Measurements from ENCODE around the gene ARL15. TPM values are rescaled to one million over a fixed set of nuclear protein-coding genes. Genes with fewer than 3 reads are reported as not detected.
"Not testable (repeated sequence)": the region's sequence is repeated elsewhere in the genome, so short reads cannot be mapped to it uniquely, and the experiment has no call there.

The ARL15 gene
- total RNA-seq, 4 donors from 2014 or later, result 16.6 to 48.8 (median 32.3) TPM

GRCh38 chr5:54049963-54050362, 260.4 kb downstream of the ARL15 start:
- TF ChIP-seq POLR2A (IDR thresholded peaks at IDR 0.05) (no peak), CTCF (IDR thresholded peaks at IDR 0.05) (no peak)
- intact Hi-C loops (cut with DNase I; ENCODE audit: low total_unique reads), result no loop called here
- no peak overlapping the region for H3K4me3 ChIP-seq (ENCODE audit: low read depth, poor library complexity, severe bottlenecking)
- 23 to 29% methylated on average over 2 of the region's 2 CpGs for WGBS, 2 donors
- no peak for DNase-seq (ENCODE audit: low spot score in 2 of 2)

- TF ChIP-seq POLR2A (IDR thresholded peaks at IDR 0.05) (no peak), CTCF (IDR thresholded peaks at IDR 0.05) (no peak)
- H3K4me3 ChIP-seq (ENCODE audit: low read depth, poor library complexity, severe bottlenecking), result no peak overlapping the region
- intact Hi-C loops (cut with DNase I; ENCODE audit: low total_unique reads), result no loop called here
- DNase-seq (ENCODE audit: low spot score in 2 of 2), result no peak
- 92 to 97% methylated on average over 1 of the region's 1 CpG for WGBS, 2 donors
Measured at GRCh38 chr5:54049144-54049543, 261.2 kb downstream of the ARL15 start.

GRCh38 chr5:54045077-54045792, 265.1 kb downstream of the ARL15 start:
- TF ChIP-seq CTCF (IDR thresholded peaks at IDR 0.05), result no peak
- TF ChIP-seq POLR2A (IDR thresholded peaks at IDR 0.05), result no peak
- 71 to 78% methylated on average over 4 of the region's 4 CpGs for WGBS, 2 donors
- DNase-seq (ENCODE audit: low spot score in 2 of 2), result no peak
- H3K4me3 ChIP-seq (ENCODE audit: low read depth, poor library complexity, severe bottlenecking), result no peak overlapping the region
- intact Hi-C loops (cut with DNase I; ENCODE audit: low total_unique reads), result no loop called here

GRCh38 chr5:54044276-54044675, 266.1 kb downstream of the ARL15 start:
- WGBS, 2 donors, result 95 to 98% methylated on average over 10 of the region's 10 CpGs
- intact Hi-C loops (cut with DNase I; ENCODE audit: low total_unique reads); DNase-seq (ENCODE audit: low spot score in 2 of 2): not testable (repeated sequence)

GRCh38 chr5:54040804-54041203, 269.6 kb downstream of the ARL15 start:
- no peak for DNase-seq (ENCODE audit: low spot score in 2 of 2)
- 41 to 52% methylated on average over 1 of the region's 1 CpG for WGBS, 2 donors
- TF ChIP-seq POLR2A (IDR thresholded peaks at IDR 0.05) (no peak), CTCF (IDR thresholded peaks at IDR 0.05) (no peak)
- no peak overlapping the region for H3K4me3 ChIP-seq (ENCODE audit: low read depth, poor library complexity, severe bottlenecking)
- intact Hi-C loops (cut with DNase I; ENCODE audit: low total_unique reads), result no loop called here

More at GRCh38 chr5:54044276-54044675, 266.1 kb downstream of the ARL15 start:
- H3K4me3 ChIP-seq (ENCODE audit: low read depth, poor library complexity, severe bottlenecking), result not testable (repeated sequence)

- WGBS, 2 donors, result 80 to 92% methylated on average over 1 of the region's 1 CpG
- no peak for DNase-seq (ENCODE audit: low spot score in 2 of 2)
- intact Hi-C loops (cut with DNase I; ENCODE audit: low total_unique reads), result no loop called here
- H3K4me3 ChIP-seq (ENCODE audit: low read depth, poor library complexity, severe bottlenecking), result no peak overlapping the region
- no peak for TF ChIP-seq POLR2A (IDR thresholded peaks at IDR 0.05)
- TF ChIP-seq CTCF (IDR thresholded peaks at IDR 0.05), result no peak
Measured at GRCh38 chr5:54040018-54040417, 270.4 kb downstream of the ARL15 start.
